Cardiac muscle cell (in vitro differentiated cells and primary cell): ENCODE measurements around the gene SMYD5. TPM values are rescaled to one million over a fixed set of nuclear protein-coding genes. Genes with fewer than 3 reads are reported as not detected.

Experiments
- DNase-seq, 2 donors: peaks; one replicate each; pipeline versions ENCODE4 v3.0.0 to v3.0.0-alpha.2; 2010 to 2017; ENCODE audit warnings: low read depth in 1 of 2, low spot score in 1 of 2
- H3K27ac ChIP-seq: fragments of 200-600 bp; sonication (generic); 2 replicates; pipeline ENCODE4 v1.5.1; 2016
- H3K27me3 ChIP-seq: fragments of 200-600 bp; sonication (generic); 2 replicates; pipeline ENCODE4 v1.6.0; 2016; ENCODE audit warnings: control low read depth
- H3K36me3 ChIP-seq: fragments of 200-600 bp; sonication (generic); 2 replicates; pipeline ENCODE4 v1.5.1; 2016; ENCODE audit warnings: control low read depth
- H3K4me1 ChIP-seq: fragments of 200-600 bp; sonication (generic); 2 replicates; pipeline ENCODE4 v1.8.1; 2017; ENCODE audit warnings: low read depth, mild to moderate bottlenecking, mixed run types
- H3K4me3 ChIP-seq: fragments of 200-600 bp; sonication (generic); 2 replicates; pipeline ENCODE4 v1.5.1; 2016; ENCODE audit warnings: mild to moderate bottlenecking
- H3K9me3 ChIP-seq: fragments of 200-600 bp; sonication (generic); 2 replicates; pipeline ENCODE4 v1.5.1; 2017; ENCODE audit warnings: low read depth, mild to moderate bottlenecking, control low read depth
- CTCF ChIP-seq: IDR thresholded peaks from 2 replicates; pipeline ENCODE4 v1.5.1; 2012; ENCODE audit warnings: low read depth, mild to moderate bottlenecking, low read length
- polyA plus RNA-seq: library from polyadenylated mRNA; unstranded; fragments of >200 nt; fragmentation: Nextera tagmentation; extraction: Ambion mirVana; gene quantifications from 2 replicates; pipeline ENCODE4 v1.2.1, GENCODE V29; 2016
- total RNA-seq: library from RNA; depleted of rRNA; stranded (reverse); fragments of >200 nt; gene quantifications from 2 replicates; pipeline ENCODE4 v1.2.3, GENCODE V29; 2016

Gene SMYD5
- total and polyA plus RNA-seq, 2 experiments from 2014 or later = 26.1 to 27.0 TPM

- DNase-seq = no peak
- H3K27ac ChIP-seq = no peak overlapping the region
- peaks cover 36% of the 10 kb centered on the region for H3K36me3 ChIP-seq
- no peaks in the 10 kb centered on the region for H3K4me1 ChIP-seq
- no peaks in the 10 kb centered on the region for H3K27me3 ChIP-seq
- H3K4me3 ChIP-seq = no peak overlapping the region
- no peak for TF ChIP-seq CTCF
- H3K9me3 ChIP-seq = no peaks in the 10 kb centered on the region
Observed at GRCh38 chr2:73254343-73255006, 40.4 kb downstream of the SMYD5 start.

- Histone ChIP-seq H3K27ac (no peak overlapping the region), H3K36me3 (peaks cover 30% of the 10 kb centered on the region), H3K27me3 (no peaks in the 10 kb centered on the region), H3K9me3 (no peaks in the 10 kb centered on the region), H3K4me3 (no peak overlapping the region), H3K4me1 (no peaks in the 10 kb centered on the region)
- no peak for DNase-seq
- TF ChIP-seq CTCF = no peak
Observed at GRCh38 chr2:73255007-73255644, 41.1 kb downstream of the SMYD5 start.

GRCh38 chr2:73255907-73256617, 42.0 kb downstream of the SMYD5 start:
- Histone ChIP-seq H3K4me1 (no peaks in the 10 kb centered on the region), H3K4me3 (no peak overlapping the region), H3K27me3 (no peaks in the 10 kb centered on the region), H3K9me3 (no peaks in the 10 kb centered on the region), H3K27ac (no peak overlapping the region), H3K36me3 (peaks cover 20% of the 10 kb centered on the region)
- no peak for DNase-seq
- no peak for TF ChIP-seq CTCF

GRCh38 chr2:73256618-73256922, 42.5 kb downstream of the SMYD5 start:
- no peak for DNase-seq
- H3K4me3 ChIP-seq = no peak overlapping the region
- no peak overlapping the region for H3K27ac ChIP-seq
- TF ChIP-seq CTCF = no peak
- peaks cover 19% of the 10 kb centered on the region for H3K36me3 ChIP-seq
- no peaks in the 10 kb centered on the region for H3K9me3 ChIP-seq
- H3K27me3 ChIP-seq = no peaks in the 10 kb centered on the region
- no peaks in the 10 kb centered on the region for H3K4me1 ChIP-seq

GRCh38 chr2:73257021-73257420, 43.0 kb downstream of the SMYD5 start:
- no peak for DNase-seq
- H3K9me3 ChIP-seq = no peaks in the 10 kb centered on the region
- H3K27ac ChIP-seq = no peak overlapping the region
- H3K36me3 ChIP-seq = peaks cover 19% of the 10 kb centered on the region
- no peak overlapping the region for H3K4me3 ChIP-seq
- H3K27me3 ChIP-seq = no peaks in the 10 kb centered on the region
- no peak for TF ChIP-seq CTCF
- no peaks in the 10 kb centered on the region for H3K4me1 ChIP-seq
